HCT116 (cell line): ENCODE measurements around the gene RPS6KA2. TPM values are rescaled to one million over a fixed set of nuclear protein-coding genes. Genes with fewer than 3 reads are reported as not detected.

Experiments
- ATAC-seq: fragments of 200-7000 bp; cut with Tn5 transposase; 2 replicates; pipeline ENCODE4 v1.9.1; 2020; ENCODE audit warnings: mild to moderate bottlenecking, moderate library complexity
- BruUV-seq: library from RNA; stranded (reverse); fragments of 400-500 nt; replicated peaks from 2 replicates; lab custom pipeline; 2021; lab: Mats Ljungman, UMichigan
- CTCF ChIA-PET: fragments of 300-600 bp; sonication (Branson Sonifier 250); formaldehyde crosslinking; loops from one replicate; lab custom pipeline; 2021; ENCODE audit warnings: antibody characterized with exemption; lab: Charles Lee
- POLR2A ChIA-PET: fragments of 300-600, 350-600 bp; sonication (Branson Sonifier 250); formaldehyde crosslinking; loops from one replicate; lab custom pipeline; 2021; ENCODE audit warnings: antibody characterized with exemption; lab: Charles Lee
- RAD21 ChIA-PET, 2 experiments: fragments of 300-600 bp; sonication (Branson Sonifier 250); formaldehyde crosslinking; loops; one replicate each; lab custom pipeline; 2023; ENCODE audit warnings: low total read pairs in 2 of 2; ENCODE audit not compliant: uncharacterized antibody in 2 of 2, unreplicated experiment in 2 of 2, low non-redundant PET in 1 of 2; lab: Charles Lee
- DNase-seq: peaks from one replicate; pipeline ENCODE4 v3.0.0-alpha.2; 2010; ENCODE audit warnings: low read depth, low spot score
- H2AFZ ChIP-seq: fragments of 200-600 bp; shearing (Covaris generic), sonication (generic); 2 replicates; pipeline ENCODE4 v1.6.1; 2017; ENCODE audit warnings: low read depth, mixed run types, mixed read lengths, antibody characterized with exemption, low read length; ENCODE audit not compliant: poor library complexity, severe bottlenecking
- H3K27ac ChIP-seq: 2 replicates; pipeline ENCODE4 v1.5.1; 2012; ENCODE audit warnings: low read depth, low read length
- H3K27me3 ChIP-seq: fragments of 200-600 bp; sonication (generic); 2 replicates; pipeline ENCODE4 v1.6.1; 2016; ENCODE audit warnings: mixed run types, low read length, mixed read lengths; ENCODE audit not compliant: insufficient read depth
- H3K36me3 ChIP-seq, 2 experiments: fragments of 200-500 bp in 1 of 2; fragments of 200-600 bp in 1 of 2; sonication (Bioruptor generic) in 1 of 2; sonication (generic) in 1 of 2; 2 replicates each; pipeline versions ENCODE4 v1.5.1 to v1.6.1; 2014 to 2016; ENCODE audit warnings: low read length in 2 of 2, inconsistent platforms in 1 of 2, mixed read lengths in 1 of 2, mixed run types in 1 of 2; ENCODE audit not compliant: insufficient read depth in 2 of 2, control insufficient read depth in 1 of 2
- H3K4me1 ChIP-seq, 2 experiments: fragments of 200-600 bp in 1 of 2; sonication (generic) in 1 of 2; 2 replicates each; pipeline versions ENCODE4 v1.5.1 to v1.6.1; 2012 to 2017; ENCODE audit warnings: low read length in 2 of 2, inconsistent platforms in 1 of 2, mild to moderate bottlenecking in 1 of 2, mixed read lengths in 1 of 2, mixed run types in 1 of 2, moderate library complexity in 1 of 2; ENCODE audit not compliant: insufficient read depth in 2 of 2, control insufficient read depth in 1 of 2
- H3K4me2 ChIP-seq: fragments of 200-600 bp; sonication (generic); 2 replicates; pipeline ENCODE4 v1.6.1; 2017; ENCODE audit warnings: mixed run types, low read length, mixed read lengths
- H3K4me3 ChIP-seq, 2 experiments: fragments of 200-600 bp in 1 of 2; sonication (generic) in 1 of 2; replicated peaks in 1 of 2; 2 replicates each; pipeline ENCODE4 v1.5.1; 2011 to 2016; ENCODE audit warnings: low read length in 2 of 2, control low read depth in 1 of 2, low read depth in 1 of 2, mild to moderate bottlenecking in 1 of 2, mixed read lengths in 1 of 2, mixed run types in 1 of 2
- H3K79me2 ChIP-seq: fragments of 200-600 bp; sonication (generic); 2 replicates; pipeline ENCODE4 v1.6.1; 2017; ENCODE audit warnings: mild to moderate bottlenecking, mixed run types, low read length, moderate library complexity, mixed read lengths; ENCODE audit not compliant: insufficient read depth
- H3K9ac ChIP-seq: fragments of 200-600 bp; sonication (generic); 2 replicates; pipeline ENCODE4 v1.6.1; 2016; ENCODE audit warnings: low read length, mixed read lengths
- H3K9me2 ChIP-seq: fragments of 200-600 bp; sonication (generic), shearing (Covaris generic); 2 replicates; pipeline ENCODE4 v1.6.1; 2017; ENCODE audit warnings: mixed run types, mild to moderate bottlenecking, moderate library complexity; ENCODE audit not compliant: insufficient read depth
- H3K9me3 ChIP-seq, 2 experiments: fragments of 200-500 bp in 1 of 2; fragments of 200-600 bp in 1 of 2; sonication (Bioruptor generic) in 1 of 2; sonication (generic) in 1 of 2; 2 replicates each; pipeline ENCODE4 v1.6.1; 2014 to 2017; ENCODE audit warnings: low read length in 2 of 2, mixed read lengths in 2 of 2, inconsistent platforms in 1 of 2, low read depth in 1 of 2, mild to moderate bottlenecking in 1 of 2, mixed run types in 1 of 2, moderate library complexity in 1 of 2; ENCODE audit not compliant: control insufficient read depth in 1 of 2, insufficient read depth in 1 of 2
- H4K20me1 ChIP-seq: fragments of 200-600 bp; sonication (generic), shearing (Covaris generic); 2 replicates; pipeline ENCODE4 v1.6.1; 2017; ENCODE audit warnings: mixed run types, mild to moderate bottlenecking, moderate library complexity; ENCODE audit not compliant: insufficient read depth
- CBX3 ChIP-seq: IDR thresholded peaks from 2 replicates; pipeline ENCODE4 v1.6.1; 2012; ENCODE audit warnings: low read depth
- CEBPB ChIP-seq: IDR thresholded peaks from 2 replicates; pipeline ENCODE4 v1.6.1; 2012; ENCODE audit warnings: low read depth
- CTCF ChIP-seq, 3 experiments: fragments of 200-600 bp in 1 of 3; sonication (generic) in 1 of 3; IDR thresholded peaks in 2 of 3; conservative IDR thresholded peaks in 1 of 3; 2 replicates each; pipeline ENCODE4 v1.5.1; 2012 to 2017; ENCODE audit warnings: low read depth in 2 of 3, low read length in 2 of 3, antibody characterized with exemption in 1 of 3, borderline replicate concordance in 1 of 3, control low read depth in 1 of 3, mild to moderate bottlenecking in 1 of 3, mixed read lengths in 1 of 3, mixed run types in 1 of 3, moderate library complexity in 1 of 3; ENCODE audit not compliant: insufficient read depth in 1 of 3
- EGR1 ChIP-seq: IDR thresholded peaks from 2 replicates; pipeline ENCODE4 v1.6.1; 2012; ENCODE audit warnings: low read depth
- EZH2phosphoT487 ChIP-seq: fragments of 200-600 bp; IDR thresholded peaks from 2 replicates; pipeline ENCODE4 v1.6.1; 2018; ENCODE audit warnings: antibody characterized with exemption, borderline replicate concordance
- POLR2AphosphoS5 ChIP-seq: IDR thresholded peaks from 2 replicates; pipeline ENCODE4 v1.6.1; 2011; ENCODE audit warnings: mild to moderate bottlenecking, low read depth, low read length, moderate library complexity
- RAD21 ChIP-seq: IDR thresholded peaks from 2 replicates; pipeline ENCODE4 v1.6.1; 2012; ENCODE audit warnings: low read depth, mild to moderate bottlenecking
- SIN3A ChIP-seq: IDR thresholded peaks from 2 replicates; pipeline ENCODE4 v1.6.1; 2012; ENCODE audit warnings: low read depth
- SRF ChIP-seq: IDR thresholded peaks from 2 replicates; pipeline ENCODE4 v1.6.1; 2012; ENCODE audit warnings: low read depth
- TCF7L2 ChIP-seq: IDR thresholded peaks from 2 replicates; pipeline ENCODE4 v1.7.0; 2011; ENCODE audit warnings: borderline replicate concordance, inconsistent platforms; ENCODE audit not compliant: insufficient read depth, insufficient read length; ENCODE audit errors: extremely low read depth
- ZFX ChIP-seq: fragments of 450-650 bp; IDR thresholded peaks from 2 replicates; pipeline ENCODE4 v1.6.1; 2017
- ZNF274 ChIP-seq: fragments of 200-500 bp; sonication (Bioruptor generic); IDR thresholded peaks from 2 replicates; pipeline ENCODE4 v1.6.1; 2014; ENCODE audit warnings: mild to moderate bottlenecking, low read depth, low read length, inconsistent platforms
- intact Hi-C: fragments of 100-400 bp; cut with micrococcal nuclease; formaldehyde crosslinking; loops from 2 replicates; pipeline ENCODE4 v1.10.0; 2022
- total RNA-seq: library from RNA; stranded (reverse); gene quantifications from one replicate; pipeline ENCODE4 v1.2.1, GENCODE V29; 2021; ENCODE audit not compliant: unreplicated experiment
- TF ChIP-seq, protein P1 (sequence below): IDR thresholded peaks from 2 replicates; pipeline ENCODE4 v1.6.1; 2012
- TF ChIP-seq, protein P2 (sequence below): IDR thresholded peaks from 2 replicates; pipeline ENCODE4 v1.6.1; 2012
- TF ChIP-seq, protein P3 (sequence below): IDR thresholded peaks from 2 replicates; pipeline ENCODE4 v1.6.1; 2012; ENCODE audit warnings: low read depth

Gene RPS6KA2
- total RNA-seq, 1 experiment from 2014 or later: 8.5 TPM

- Histone ChIP-seq H3K4me3 (no peak overlapping the region), H3K36me3 (no peaks in the 10 kb centered on the region), H3K9ac (no peak overlapping the region), H3K27ac (no peak overlapping the region), H3K9me2 (no peaks in the 10 kb centered on the region), H3K9me3 (no peaks in the 10 kb centered on the region), H3K27me3 (no peaks in the 10 kb centered on the region), H3K4me1 (peaks cover 20 to 32% of the 10 kb centered on the region in 2 experiments), H4K20me1 (no peaks in the 10 kb centered on the region), H3K79me2 (no peaks in the 10 kb centered on the region), H3K4me2 (no peak overlapping the region), H2AFZ (no peak overlapping the region)
- TF ChIP-seq EZH2phosphoT487 (no peak), CTCF (IDR thresholded peaks at IDR 0.05 in 2 of 3, conservative IDR thresholded peaks at IDR 0.05 in 1 of 3; ENCODE audit: borderline replicate concordance in 1 of 3, insufficient read depth in 1 of 3, low read depth in 2 of 3, low read length in 2 of 3) (no peak), SRF (no peak), POLR2AphosphoS5 (no peak), CBX3 (no peak), ZFX (no peak), TCF7L2 (no peak), CEBPB (no peak), SIN3A (no peak), ZNF274 (no peak), RAD21 (no peak), EGR1 (no peak)
- TF ChIP-seq, protein P1, sequence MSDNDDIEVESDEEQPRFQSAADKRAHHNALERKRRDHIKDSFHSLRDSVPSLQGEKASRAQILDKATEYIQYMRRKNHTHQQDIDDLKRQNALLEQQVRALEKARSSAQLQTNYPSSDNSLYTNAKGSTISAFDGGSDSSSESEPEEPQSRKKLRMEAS: no peak
- TF ChIP-seq, protein P2, sequence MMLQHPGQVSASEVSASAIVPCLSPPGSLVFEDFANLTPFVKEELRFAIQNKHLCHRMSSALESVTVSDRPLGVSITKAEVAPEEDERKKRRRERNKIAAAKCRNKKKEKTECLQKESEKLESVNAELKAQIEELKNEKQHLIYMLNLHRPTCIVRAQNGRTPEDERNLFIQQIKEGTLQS: no peak
- TF ChIP-seq, protein P3, sequence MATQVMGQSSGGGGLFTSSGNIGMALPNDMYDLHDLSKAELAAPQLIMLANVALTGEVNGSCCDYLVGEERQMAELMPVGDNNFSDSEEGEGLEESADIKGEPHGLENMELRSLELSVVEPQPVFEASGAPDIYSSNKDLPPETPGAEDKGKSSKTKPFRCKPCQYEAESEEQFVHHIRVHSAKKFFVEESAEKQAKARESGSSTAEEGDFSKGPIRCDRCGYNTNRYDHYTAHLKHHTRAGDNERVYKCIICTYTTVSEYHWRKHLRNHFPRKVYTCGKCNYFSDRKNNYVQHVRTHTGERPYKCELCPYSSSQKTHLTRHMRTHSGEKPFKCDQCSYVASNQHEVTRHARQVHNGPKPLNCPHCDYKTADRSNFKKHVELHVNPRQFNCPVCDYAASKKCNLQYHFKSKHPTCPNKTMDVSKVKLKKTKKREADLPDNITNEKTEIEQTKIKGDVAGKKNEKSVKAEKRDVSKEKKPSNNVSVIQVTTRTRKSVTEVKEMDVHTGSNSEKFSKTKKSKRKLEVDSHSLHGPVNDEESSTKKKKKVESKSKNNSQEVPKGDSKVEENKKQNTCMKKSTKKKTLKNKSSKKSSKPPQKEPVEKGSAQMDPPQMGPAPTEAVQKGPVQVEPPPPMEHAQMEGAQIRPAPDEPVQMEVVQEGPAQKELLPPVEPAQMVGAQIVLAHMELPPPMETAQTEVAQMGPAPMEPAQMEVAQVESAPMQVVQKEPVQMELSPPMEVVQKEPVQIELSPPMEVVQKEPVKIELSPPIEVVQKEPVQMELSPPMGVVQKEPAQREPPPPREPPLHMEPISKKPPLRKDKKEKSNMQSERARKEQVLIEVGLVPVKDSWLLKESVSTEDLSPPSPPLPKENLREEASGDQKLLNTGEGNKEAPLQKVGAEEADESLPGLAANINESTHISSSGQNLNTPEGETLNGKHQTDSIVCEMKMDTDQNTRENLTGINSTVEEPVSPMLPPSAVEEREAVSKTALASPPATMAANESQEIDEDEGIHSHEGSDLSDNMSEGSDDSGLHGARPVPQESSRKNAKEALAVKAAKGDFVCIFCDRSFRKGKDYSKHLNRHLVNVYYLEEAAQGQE: no peak
- no peak for ATAC-seq
- BruUV-seq: no TSS peak
- ChIA-PET POLR2A (no interaction called here), RAD21 (no interaction called here), CTCF (no interaction called here)
- no peak for DNase-seq
- intact Hi-C loops: loop anchor here (10.0 kb wide), 1 partner anchor 140 kb away; no protein-coding TSS in a partner anchor
Observed at GRCh38 chr6:166554316-166554715, 72.7 kb downstream of the RPS6KA2 start.
